Astrocyte (in vitro differentiated cells and primary cell): Measurements from ENCODE around the gene GREB1L. TPM values are rescaled to one million over a fixed set of nuclear protein-coding genes. Genes with fewer than 3 reads are reported as not detected.

ENCODE experiments used
- DNase-seq: peaks from one replicate; pipeline ENCODE4 v3.0.0-alpha.2; 2010; ENCODE audit warnings: low read depth
- FAIRE-seq: peaks from 2 replicates; lab custom pipeline; 2011; peaks lifted over from hg19 to GRCh38; lab: Jason Lieb, UNC
- H2AFZ ChIP-seq: 2 replicates; pipeline ENCODE4 v1.6.0; 2012; ENCODE audit warnings: low read depth, low read length, inconsistent platforms
- H3K27ac ChIP-seq: 2 replicates; pipeline ENCODE4 v1.5.1; 2011; ENCODE audit warnings: low read depth, low read length, inconsistent platforms
- H3K27me3 ChIP-seq: 2 replicates; pipeline ENCODE4 v1.6.0; 2011; ENCODE audit warnings: low read length, inconsistent platforms; ENCODE audit not compliant: insufficient read depth
- H3K36me3 ChIP-seq: 2 replicates; pipeline ENCODE4 v1.5.1; 2011; ENCODE audit warnings: low read length, inconsistent platforms; ENCODE audit not compliant: insufficient read depth
- H3K4me1 ChIP-seq: 2 replicates; pipeline ENCODE4 v1.5.1; 2011; ENCODE audit warnings: low read length, inconsistent platforms; ENCODE audit not compliant: insufficient read depth
- H3K4me2 ChIP-seq: 2 replicates; pipeline ENCODE4 v1.6.0; 2012; ENCODE audit warnings: low read length, inconsistent platforms
- H3K4me3 ChIP-seq: 2 replicates; pipeline ENCODE4 v1.5.1; 2011; ENCODE audit warnings: low read depth, mild to moderate bottlenecking, low read length, inconsistent platforms; ENCODE audit not compliant: insufficient read depth
- H3K79me2 ChIP-seq: 2 replicates; pipeline ENCODE4 v1.6.0; 2012; ENCODE audit warnings: mild to moderate bottlenecking, low read length, inconsistent platforms; ENCODE audit not compliant: insufficient read depth
- H3K9ac ChIP-seq: 2 replicates; pipeline ENCODE4 v1.6.0; 2012; ENCODE audit warnings: mild to moderate bottlenecking, low read length, inconsistent platforms
- H3K9me3 ChIP-seq: 2 replicates; pipeline ENCODE4 v1.5.1; 2012; ENCODE audit warnings: low read depth, mild to moderate bottlenecking, low read length, inconsistent platforms; ENCODE audit not compliant: insufficient read depth
- H4K20me1 ChIP-seq: 2 replicates; pipeline ENCODE4 v1.6.0; 2012; ENCODE audit warnings: low read length, inconsistent platforms; ENCODE audit not compliant: insufficient read depth
- H3K27ac Mint-ChIP-seq: one replicate; pipeline ENCODE4 v1.8.0; 2021; ENCODE audit warnings: mild to moderate bottlenecking, mixed read lengths; ENCODE audit not compliant: unreplicated experiment
- H3K27me3 Mint-ChIP-seq: one replicate; pipeline ENCODE4 v1.8.0; 2021; ENCODE audit warnings: low read depth, mixed read lengths; ENCODE audit not compliant: unreplicated experiment
- H3K36me3 Mint-ChIP-seq: one replicate; pipeline ENCODE4 v1.8.0; 2021; ENCODE audit warnings: low read depth, mixed read lengths; ENCODE audit not compliant: unreplicated experiment
- H3K4me1 Mint-ChIP-seq: one replicate; pipeline ENCODE4 v1.8.0; 2021; ENCODE audit warnings: low read depth, mixed read lengths; ENCODE audit not compliant: unreplicated experiment
- H3K4me3 Mint-ChIP-seq: one replicate; pipeline ENCODE4 v1.8.0; 2021; ENCODE audit warnings: mild to moderate bottlenecking, moderate library complexity, mixed read lengths; ENCODE audit not compliant: unreplicated experiment
- H3K9me3 Mint-ChIP-seq: one replicate; pipeline ENCODE4 v1.8.0; 2021; ENCODE audit warnings: mild to moderate bottlenecking, mixed read lengths; ENCODE audit not compliant: unreplicated experiment
- EZH2 ChIP-seq: IDR thresholded peaks from 2 replicates; pipeline ENCODE4 v1.6.1; 2012; ENCODE audit warnings: mild to moderate bottlenecking, low read length, inconsistent platforms; ENCODE audit not compliant: insufficient read depth
- total RNA-seq: library from RNA; stranded (reverse); gene quantifications from 2 replicates; pipeline ENCODE4 v1.2.1, GENCODE V29; 2021
- TF ChIP-seq, protein P1 (sequence below): IDR thresholded peaks from 2 replicates; pipeline ENCODE4 v1.5.1; 2011; ENCODE audit warnings: low read depth, mild to moderate bottlenecking, inconsistent platforms, low read length, moderate library complexity; ENCODE audit not compliant: insufficient read depth

The GREB1L gene
- total RNA-seq, 1 donor from 2014 or later, result 16.2 TPM

DNA sequence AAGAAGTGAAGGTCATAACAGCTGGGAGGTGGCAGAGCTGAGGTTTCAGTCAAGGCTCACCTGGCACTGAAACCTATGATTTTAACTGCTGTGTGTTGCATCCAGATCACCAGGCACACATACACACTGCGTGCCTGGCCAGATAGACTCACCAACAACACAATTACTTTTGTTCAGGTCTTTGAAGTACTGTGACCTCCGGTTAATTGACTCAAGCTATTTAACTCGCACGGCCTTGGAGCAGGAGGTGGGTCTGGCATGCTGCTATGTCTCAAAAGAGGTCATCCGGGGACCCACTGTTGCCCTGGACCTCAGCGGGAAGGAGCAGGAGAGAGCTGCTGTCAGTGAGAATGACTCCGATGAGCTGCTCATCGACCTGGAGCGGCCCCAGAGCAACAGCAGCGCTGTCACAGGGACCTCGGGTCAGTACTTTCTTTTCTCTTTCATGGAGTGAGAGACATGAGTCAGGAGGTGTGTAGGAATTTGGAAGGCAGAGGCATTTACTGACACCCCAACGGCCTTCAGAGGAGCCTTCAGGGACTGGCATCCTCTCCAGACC, 254.3 kb downstream of the GREB1L start:
- H3K27ac Mint-ChIP-seq, result no peak overlapping the region
- no peaks in the 10 kb centered on the region for H3K4me1 Mint-ChIP-seq

GRCh38 chr18:21499997-21500396, 258.0 kb downstream of the GREB1L start:
- Histone ChIP-seq H3K9ac (no peak overlapping the region), H3K27ac (no peak overlapping the region), H3K4me1 (no peaks in the 10 kb centered on the region), H3K9me3 (no peaks in the 10 kb centered on the region), H4K20me1 (no peaks in the 10 kb centered on the region), H3K4me2 (no peak overlapping the region), H2AFZ (no peak overlapping the region), H3K36me3 (no peaks in the 10 kb centered on the region), H3K79me2 (no peaks in the 10 kb centered on the region), H3K27me3 (no peaks in the 10 kb centered on the region), H3K4me3 (no peak overlapping the region)
- Mint-ChIP-seq H3K9me3 (no peaks in the 10 kb centered on the region), H3K4me3 (no peak overlapping the region), H3K4me1 (no peaks in the 10 kb centered on the region), H3K27ac (no peak overlapping the region), H3K36me3 (peaks cover 7% of the 10 kb centered on the region), H3K27me3 (no peaks in the 10 kb centered on the region)
- TF ChIP-seq, protein P1, sequence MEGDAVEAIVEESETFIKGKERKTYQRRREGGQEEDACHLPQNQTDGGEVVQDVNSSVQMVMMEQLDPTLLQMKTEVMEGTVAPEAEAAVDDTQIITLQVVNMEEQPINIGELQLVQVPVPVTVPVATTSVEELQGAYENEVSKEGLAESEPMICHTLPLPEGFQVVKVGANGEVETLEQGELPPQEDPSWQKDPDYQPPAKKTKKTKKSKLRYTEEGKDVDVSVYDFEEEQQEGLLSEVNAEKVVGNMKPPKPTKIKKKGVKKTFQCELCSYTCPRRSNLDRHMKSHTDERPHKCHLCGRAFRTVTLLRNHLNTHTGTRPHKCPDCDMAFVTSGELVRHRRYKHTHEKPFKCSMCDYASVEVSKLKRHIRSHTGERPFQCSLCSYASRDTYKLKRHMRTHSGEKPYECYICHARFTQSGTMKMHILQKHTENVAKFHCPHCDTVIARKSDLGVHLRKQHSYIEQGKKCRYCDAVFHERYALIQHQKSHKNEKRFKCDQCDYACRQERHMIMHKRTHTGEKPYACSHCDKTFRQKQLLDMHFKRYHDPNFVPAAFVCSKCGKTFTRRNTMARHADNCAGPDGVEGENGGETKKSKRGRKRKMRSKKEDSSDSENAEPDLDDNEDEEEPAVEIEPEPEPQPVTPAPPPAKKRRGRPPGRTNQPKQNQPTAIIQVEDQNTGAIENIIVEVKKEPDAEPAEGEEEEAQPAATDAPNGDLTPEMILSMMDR, result no peak
- no peak for TF ChIP-seq EZH2
- FAIRE-seq (no peak), DNase-seq (no peak)

More for the DNA sequence above, 254.3 kb downstream of the GREB1L start:
- no peaks in the 10 kb centered on the region for H4K20me1 ChIP-seq
- DNase-seq (no peak), FAIRE-seq (no peak)
- H3K36me3 ChIP-seq, result no peaks in the 10 kb centered on the region
- H3K79me2 ChIP-seq, result no peaks in the 10 kb centered on the region
- H3K9ac ChIP-seq, result no peak overlapping the region
- Mint-ChIP-seq H3K9me3 (no peaks in the 10 kb centered on the region), H3K36me3 (peaks cover 5% of the 10 kb centered on the region), H3K27me3 (no peaks in the 10 kb centered on the region), H3K4me3 (no peak overlapping the region)
- H3K27me3 ChIP-seq, result no peaks in the 10 kb centered on the region
- H3K4me2 ChIP-seq, result no peak overlapping the region
- H3K4me3 ChIP-seq, result no peak overlapping the region
- no peak overlapping the region for H2AFZ ChIP-seq
- H3K27ac ChIP-seq, result no peak overlapping the region
- no peak for TF ChIP-seq EZH2
- TF ChIP-seq, protein P1, result no peak
- no peaks in the 10 kb centered on the region for H3K4me1 ChIP-seq
- H3K9me3 ChIP-seq, result no peaks in the 10 kb centered on the region

GRCh38 chr18:21502661-21503060, 260.6 kb downstream of the GREB1L start:
- H3K27ac ChIP-seq, result no peak overlapping the region
- H3K4me3 Mint-ChIP-seq, result no peak overlapping the region
- H4K20me1 ChIP-seq, result no peaks in the 10 kb centered on the region
- no peaks in the 10 kb centered on the region for H3K79me2 ChIP-seq
- H3K36me3 ChIP-seq, result no peaks in the 10 kb centered on the region
- DNase-seq (no peak), FAIRE-seq (no peak)
- H3K36me3 Mint-ChIP-seq, result peaks cover 7% of the 10 kb centered on the region
- H3K9ac ChIP-seq, result no peak overlapping the region
- no peak overlapping the region for H2AFZ ChIP-seq
- H3K4me1 Mint-ChIP-seq, result no peaks in the 10 kb centered on the region
- no peaks in the 10 kb centered on the region for H3K27me3 ChIP-seq
- H3K27ac Mint-ChIP-seq, result no peak overlapping the region
- no peaks in the 10 kb centered on the region for H3K27me3 Mint-ChIP-seq
- no peak overlapping the region for H3K4me3 ChIP-seq
- H3K4me2 ChIP-seq, result no peak overlapping the region
- no peaks in the 10 kb centered on the region for H3K4me1 ChIP-seq
- H3K9me3 Mint-ChIP-seq, result no peaks in the 10 kb centered on the region
- no peaks in the 10 kb centered on the region for H3K9me3 ChIP-seq
- no peak for TF ChIP-seq EZH2
- TF ChIP-seq, protein P1, result no peak
